Head of caudate nucleus (tissue), 42 donors: ENCODE data around the gene LRP11.
"Not testable (repeated sequence)": the region's sequence is repeated elsewhere in the genome, so short reads cannot be mapped to it uniquely, and the experiment has no call there.

Experiments
- DNase-seq, 42 donors: peaks; one replicate each; pipeline versions ENCODE4 v3.0.0 to v3.0.0-alpha.2; 2020 to 2021; ENCODE audit warnings: mixed read lengths in 7 of 42
- intact Hi-C: fragments of 100-400 bp; cut with DNase I; formaldehyde crosslinking; loops from one replicate; pipeline ENCODE4 v1.15.0; 2022

The LRP11 gene, protein sequence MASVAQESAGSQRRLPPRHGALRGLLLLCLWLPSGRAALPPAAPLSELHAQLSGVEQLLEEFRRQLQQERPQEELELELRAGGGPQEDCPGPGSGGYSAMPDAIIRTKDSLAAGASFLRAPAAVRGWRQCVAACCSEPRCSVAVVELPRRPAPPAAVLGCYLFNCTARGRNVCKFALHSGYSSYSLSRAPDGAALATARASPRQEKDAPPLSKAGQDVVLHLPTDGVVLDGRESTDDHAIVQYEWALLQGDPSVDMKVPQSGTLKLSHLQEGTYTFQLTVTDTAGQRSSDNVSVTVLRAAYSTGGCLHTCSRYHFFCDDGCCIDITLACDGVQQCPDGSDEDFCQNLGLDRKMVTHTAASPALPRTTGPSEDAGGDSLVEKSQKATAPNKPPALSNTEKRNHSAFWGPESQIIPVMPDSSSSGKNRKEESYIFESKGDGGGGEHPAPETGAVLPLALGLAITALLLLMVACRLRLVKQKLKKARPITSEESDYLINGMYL

DNA sequence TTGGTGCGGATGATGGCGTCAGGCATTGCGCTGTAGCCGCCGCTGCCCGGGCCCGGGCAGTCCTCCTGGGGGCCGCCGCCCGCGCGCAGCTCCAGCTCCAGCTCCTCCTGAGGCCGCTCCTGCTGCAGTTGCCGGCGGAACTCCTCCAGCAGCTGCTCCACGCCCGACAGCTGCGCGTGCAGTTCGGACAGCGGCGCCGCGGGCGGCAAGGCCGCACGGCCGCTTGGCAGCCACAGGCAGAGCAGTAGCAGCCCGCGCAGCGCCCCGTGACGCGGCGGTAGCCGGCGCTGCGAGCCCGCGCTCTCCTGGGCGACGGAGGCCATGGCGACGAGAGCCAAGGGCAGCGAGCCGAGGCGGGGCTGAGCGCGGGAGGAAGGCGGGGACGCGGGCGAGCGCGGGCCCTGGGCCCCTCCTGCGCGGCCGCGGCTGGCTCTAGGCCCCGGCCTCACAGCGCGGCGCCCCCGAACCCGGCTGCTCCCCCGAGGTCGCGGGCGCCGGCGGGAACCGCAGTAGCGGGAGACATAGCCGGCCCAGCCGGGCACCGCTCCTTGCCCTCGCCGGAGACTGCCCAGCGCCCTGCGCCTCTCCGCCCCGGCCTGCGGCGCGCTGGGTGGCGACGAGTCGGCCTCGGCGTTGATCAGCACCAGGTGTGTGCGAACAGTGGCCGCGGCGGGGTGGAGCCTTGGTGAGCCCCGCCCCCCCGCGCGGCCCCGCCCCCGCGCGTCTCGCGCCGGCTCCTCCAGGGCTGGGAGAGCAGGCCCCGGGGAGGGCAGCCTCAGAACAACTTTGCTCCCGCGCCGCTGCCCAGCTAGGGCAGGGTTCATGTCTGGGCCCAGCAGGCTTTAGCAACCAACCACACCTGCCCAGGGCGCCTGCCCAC is at the start of gene LRP11:
Gene LRP11 (minus strand): TSS at position 662 of the 880 bp plus-strand sequence. CDS start 339 bp downstream, at position 323.
- intact Hi-C loops, result loop anchor here (5.0 to 10.0 kb wide), 2 partner anchors 147 to 299 kb away; partner anchors contain the start of genes GINM1 and LATS1
- DNase-seq, result peak; percentile 66 to 96 (median 89)

- intact Hi-C loops, result no loop called here
- peak in 2 of 42 donors; percentile 4 to 21 for DNase-seq
Observed at GRCh38 chr6:149913540-149914240, 49.5 kb upstream of the LRP11 start.

DNA sequence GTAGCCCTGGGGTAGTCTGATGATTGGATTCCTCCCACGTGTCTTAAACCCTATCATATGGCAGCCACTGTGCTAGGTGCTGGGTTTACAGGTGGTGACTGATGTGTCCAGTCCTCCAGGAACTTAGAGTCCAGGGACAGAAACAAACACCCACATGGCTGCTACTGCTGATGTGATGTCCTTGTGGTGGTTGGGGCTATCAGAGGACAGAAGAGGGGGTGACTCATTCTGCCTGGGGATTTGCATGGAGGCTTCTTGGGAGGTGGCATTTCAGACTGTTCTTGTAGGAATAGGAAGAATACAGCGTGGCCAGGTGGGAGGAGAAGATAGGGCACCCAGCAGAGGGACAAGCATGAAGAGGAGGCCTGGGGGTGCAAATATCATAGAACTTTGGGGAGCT is 48.9 kb upstream of the LRP11 start:
- intact Hi-C loops, result no loop called here
- no peak for DNase-seq

GRCh38 chr6:149912680-149913079 is 48.5 kb upstream of the LRP11 start:
- intact Hi-C loops, result not testable (repeated sequence)
- peak in 2 of 42 donors; percentile 4 to 6 for DNase-seq

GRCh38 chr6:149910721-149911151 is 46.6 kb upstream of the LRP11 start:
- intact Hi-C loops, result no loop called here
- peak in 2 of 42 donors; percentile 33 to 34 for DNase-seq

DNA sequence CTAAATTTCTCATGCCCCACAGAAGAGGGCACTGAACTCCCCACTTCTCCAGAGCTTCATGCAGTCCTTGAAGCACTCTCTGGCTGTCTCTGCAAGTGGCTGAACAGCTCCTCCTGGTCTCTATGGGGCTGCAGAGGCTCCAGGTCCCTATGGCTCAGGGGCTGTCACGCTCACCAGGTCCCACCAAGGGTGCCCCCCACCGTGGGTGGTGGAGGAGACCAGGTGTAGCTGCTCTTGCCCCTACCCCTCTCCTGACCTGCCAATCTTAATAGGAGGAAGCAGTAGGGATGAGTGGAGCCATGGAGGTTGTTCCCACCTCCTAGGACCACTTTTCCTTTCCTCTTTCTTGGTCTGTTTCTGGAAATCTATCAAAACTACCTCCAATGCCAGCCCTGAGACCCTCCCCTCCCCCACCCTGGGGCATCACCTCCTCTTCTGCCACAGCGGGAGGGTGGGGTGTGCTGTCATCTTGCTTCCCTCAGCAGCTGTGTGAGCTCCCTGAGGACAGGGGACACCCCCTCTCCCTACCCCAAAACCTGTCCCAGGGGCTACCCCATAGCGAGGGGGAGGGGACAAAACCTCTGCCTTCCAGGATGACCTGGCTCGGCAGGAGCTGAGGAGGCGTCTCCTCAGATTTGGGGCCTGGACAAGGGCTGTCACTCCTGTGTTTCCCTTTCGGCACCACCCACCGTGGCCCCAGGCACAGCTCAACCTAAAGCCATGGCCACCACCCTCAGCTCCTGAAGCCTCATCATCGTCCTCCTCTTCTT is 45.7 kb upstream of the LRP11 start:
- intact Hi-C loops, result no loop called here
- peak in 3 of 42 donors; percentile 2 to 13 (median 4) for DNase-seq

DNA sequence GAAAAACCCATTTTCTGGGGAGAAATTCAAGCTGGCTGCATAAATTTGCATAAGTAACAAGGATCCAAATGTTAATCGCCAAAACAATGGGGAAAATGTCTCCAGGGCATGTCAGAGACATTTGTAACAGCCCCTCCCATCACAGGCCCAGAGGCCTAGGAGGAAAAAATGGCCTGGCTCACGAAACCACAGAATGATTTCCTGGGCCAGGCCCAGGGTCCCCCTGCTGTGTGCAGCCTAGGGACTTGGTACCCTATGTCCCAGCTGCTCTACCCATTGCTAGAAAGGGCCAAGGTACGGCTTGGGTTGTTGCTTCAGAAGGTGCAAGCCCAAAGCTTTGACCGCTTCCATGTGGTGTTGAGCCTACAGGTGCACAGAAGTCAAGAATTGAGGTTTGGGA is 44.3 kb upstream of the LRP11 start:
- DNase-seq, result peak in 1 of 42 donors; percentile 19
- intact Hi-C loops, result not testable (repeated sequence)

DNA sequence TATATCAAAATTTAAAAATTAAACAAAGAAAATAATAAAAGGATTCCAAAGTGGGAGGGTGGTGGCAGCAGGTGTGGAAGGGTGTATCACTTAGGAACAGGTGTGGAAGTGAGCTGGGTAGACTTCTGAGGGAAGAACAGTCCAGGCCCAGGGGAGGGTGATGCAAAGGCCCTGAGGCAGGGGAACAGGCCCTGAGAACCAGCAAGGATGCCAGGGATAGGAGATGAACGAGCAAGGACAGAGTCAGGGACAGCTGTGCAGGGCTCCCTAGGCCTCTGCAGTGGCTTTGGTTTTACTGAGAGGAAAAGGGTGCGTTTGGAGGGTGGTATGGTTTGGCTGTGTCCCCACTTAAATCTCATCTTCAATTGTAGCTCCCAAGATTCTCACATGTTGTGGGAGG is 43.2 kb upstream of the LRP11 start:
- intact Hi-C loops, result no loop called here
- DNase-seq, result peak in 3 of 42 donors; percentile 11 to 22 (median 18)

GRCh38 chr6:149906405-149906804 is 42.2 kb upstream of the LRP11 start:
- no peak for DNase-seq
- intact Hi-C loops, result no loop called here

- intact Hi-C loops, result no loop called here
- peak in 2 of 42 donors; percentile 32 to 34 for DNase-seq
Observed at GRCh38 chr6:149905911-149906371, 41.8 kb upstream of the LRP11 start.

DNA sequence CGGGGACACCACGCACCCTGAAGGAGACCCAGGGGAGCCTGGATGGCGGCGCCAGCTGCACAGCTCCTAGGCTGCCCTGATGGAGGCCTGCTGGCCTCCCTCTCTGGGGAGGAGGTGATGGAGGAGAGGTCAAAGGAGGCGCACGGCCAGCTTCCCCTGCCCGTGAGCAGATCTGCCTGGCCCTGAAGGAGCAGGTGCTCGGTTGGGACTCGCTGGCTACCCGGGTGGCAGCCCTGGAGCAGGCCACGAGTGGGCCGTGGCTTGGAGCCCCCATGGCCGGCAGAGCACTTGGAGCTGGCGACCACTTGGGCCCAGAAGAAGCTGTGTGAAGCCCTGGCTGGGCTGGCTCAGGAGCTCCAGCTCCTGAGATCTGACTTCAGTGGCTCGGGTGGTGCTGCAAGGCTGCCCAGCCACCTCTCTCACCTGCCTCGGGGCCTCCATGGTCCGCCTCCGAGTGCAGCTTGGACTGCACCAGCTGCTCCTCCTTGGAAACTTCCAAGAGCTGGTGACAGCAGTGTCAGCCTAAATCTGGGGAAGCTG is 41.3 kb upstream of the LRP11 start:
- peak in 2 of 42 donors; percentile 12 to 37 for DNase-seq
- intact Hi-C loops, result no loop called here

DNA sequence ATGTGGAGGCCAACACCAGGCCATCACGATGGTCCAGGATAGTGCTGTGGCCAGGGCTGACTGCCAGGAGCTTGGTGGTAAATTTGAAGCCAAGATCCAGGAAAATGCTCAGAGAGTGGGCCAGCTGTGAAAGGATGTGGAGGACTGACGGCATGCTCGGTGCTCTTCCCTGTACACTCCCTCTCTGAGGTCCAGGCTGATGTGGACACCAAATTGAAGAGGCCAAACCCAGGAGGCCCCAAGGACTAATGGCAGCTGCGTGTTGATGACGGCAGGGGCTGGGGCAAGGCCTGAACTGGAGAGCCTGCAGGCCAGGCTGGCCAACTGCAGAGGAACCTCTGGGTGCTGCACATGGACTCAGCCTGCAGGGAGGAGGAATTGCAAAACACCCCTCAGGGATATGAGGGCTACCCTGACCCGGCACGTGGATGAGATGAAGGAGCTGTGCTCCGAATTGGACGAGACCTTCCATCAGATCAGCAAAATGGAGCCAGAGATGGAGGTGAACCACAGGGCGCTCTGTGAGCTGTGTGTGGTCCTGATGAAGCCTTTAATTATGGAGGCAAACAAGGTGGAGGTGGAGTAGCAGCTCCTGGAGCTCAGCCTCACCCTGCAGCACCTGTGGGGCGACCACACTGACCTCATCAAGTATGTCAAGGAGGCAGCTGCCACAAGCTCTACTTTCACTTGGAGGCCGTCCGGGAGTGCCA is 40.7 kb upstream of the LRP11 start:
- DNase-seq, result peak in 3 of 42 donors; percentile 3 to 32 (median 4)
- intact Hi-C loops, result no loop called here

GRCh38 chr6:149903938-149904611 is 39.9 kb upstream of the LRP11 start:
- DNase-seq, result peak in 3 of 42 donors; percentile 2 to 28 (median 10)
- intact Hi-C loops, result no loop called here

DNA sequence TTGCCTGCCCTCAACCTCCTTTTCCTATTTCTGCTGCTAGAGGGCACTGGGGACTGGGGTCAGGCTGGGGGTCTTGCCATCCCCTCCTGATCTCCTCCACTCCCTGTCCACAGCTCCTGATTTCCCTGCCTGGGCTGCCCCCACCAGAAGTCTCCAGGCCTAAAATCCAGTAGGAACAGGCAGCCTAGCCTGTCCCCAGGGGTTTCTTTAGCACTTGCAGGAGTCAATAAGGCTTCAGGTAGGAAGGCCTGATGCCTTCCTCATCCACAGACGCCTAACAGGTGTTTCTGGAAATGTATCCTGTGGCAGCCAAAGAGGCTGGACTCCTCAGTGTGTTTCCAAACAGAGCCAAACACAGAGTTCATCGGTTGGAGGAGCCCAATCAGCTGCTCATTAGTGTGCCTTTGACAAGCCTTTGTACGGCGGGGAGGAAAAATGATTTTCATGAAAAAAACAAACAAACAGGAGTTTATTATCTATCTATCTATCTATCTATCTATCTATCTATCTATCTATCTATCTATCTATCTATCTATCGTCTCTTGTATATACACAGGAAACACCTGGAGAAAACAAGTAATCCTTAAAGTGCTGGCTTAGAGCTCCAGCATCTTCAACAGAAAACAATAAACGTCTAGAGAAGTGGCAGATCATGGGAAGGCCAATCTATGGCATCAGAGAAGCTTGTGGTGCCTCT is 37.4 kb upstream of the LRP11 start:
- intact Hi-C loops, result no loop called here
- DNase-seq, result peak in 1 of 42 donors; percentile 34

DNA sequence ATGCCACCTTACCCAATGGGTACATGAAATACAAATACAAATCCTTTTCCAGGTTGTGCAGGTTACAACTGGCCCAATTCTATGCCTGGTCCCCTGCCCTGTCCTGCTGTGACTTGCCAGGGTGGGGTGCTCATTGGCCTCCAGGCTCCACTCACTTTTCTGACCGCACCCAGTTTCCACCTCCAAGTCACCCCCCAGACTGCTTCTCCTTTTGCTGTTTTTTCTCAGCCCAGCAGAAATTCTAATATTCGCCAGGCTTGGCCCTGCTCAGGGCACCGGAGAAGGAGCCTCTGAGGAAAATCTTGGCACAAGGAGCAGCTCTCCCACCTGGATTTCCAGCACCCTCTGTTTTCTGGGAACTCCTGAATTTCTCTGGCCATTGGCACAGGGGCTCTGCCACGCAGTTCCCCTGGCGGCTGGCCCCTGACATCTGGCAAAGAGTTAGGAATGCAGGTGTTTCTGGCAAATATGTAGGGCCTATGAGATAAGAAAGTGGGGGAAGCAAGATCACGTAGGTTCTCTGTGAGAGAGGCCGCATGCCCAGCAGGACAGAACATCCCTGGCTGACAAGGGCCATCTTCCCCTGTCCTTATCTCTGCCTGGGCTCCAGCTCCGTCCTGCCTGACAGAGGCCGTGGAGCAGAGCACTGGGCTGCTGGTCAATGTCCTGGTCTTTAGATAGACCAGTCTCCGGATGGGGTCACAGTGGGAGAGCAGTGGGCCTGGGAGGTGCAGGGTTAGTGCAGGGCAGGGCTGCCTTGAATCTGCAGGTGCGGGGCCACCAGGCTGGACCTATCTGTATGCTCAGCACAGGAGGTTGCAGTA is 36.7 kb upstream of the LRP11 start:
- intact Hi-C loops, result no loop called here
- peak in 2 of 42 donors; percentile 13 to 27 for DNase-seq
